GM19328 (cell line): Measurements from ENCODE around the gene DHCR7.

Source experiments
- ATAC-seq: cut with Tn5 transposase; IDR thresholded peaks from one replicate; pipeline ENCODE4 v1.9.1; 2021; ENCODE audit warnings: mild to moderate bottlenecking, moderate library complexity; ENCODE audit not compliant: unreplicated experiment

Gene DHCR7

GRCh38 chr11:71421392-71421950, 26.7 kb downstream of the DHCR7 start:
- no peak for ATAC-seq

- ATAC-seq: no peak
Measured at GRCh38 chr11:71420455-71421241, 27.5 kb downstream of the DHCR7 start.

GRCh38 chr11:71418643-71419042, 29.6 kb downstream of the DHCR7 start:
- ATAC-seq: peak; percentile 82

GRCh38 chr11:71414645-71415044, 33.5 kb downstream of the DHCR7 start:
- no peak for ATAC-seq

- no peak for ATAC-seq
Measured at GRCh38 chr11:71410363-71410966, 37.7 kb downstream of the DHCR7 start.

GRCh38 chr11:71408826-71409225, 39.4 kb downstream of the DHCR7 start:
- no peak for ATAC-seq

- ATAC-seq: no peak
Measured at GRCh38 chr11:71407356-71407755, 40.8 kb downstream of the DHCR7 start.

- ATAC-seq: no peak
Measured at GRCh38 chr11:71406681-71407080, 41.5 kb downstream of the DHCR7 start.

GRCh38 chr11:71404209-71404608, 44.0 kb downstream of the DHCR7 start:
- ATAC-seq: no peak

GRCh38 chr11:71402878-71403277, 45.3 kb downstream of the DHCR7 start:
- no peak for ATAC-seq

- ATAC-seq: no peak
Measured at GRCh38 chr11:71400216-71400615, 48.0 kb downstream of the DHCR7 start.

GRCh38 chr11:71399341-71399740, 48.9 kb downstream of the DHCR7 start:
- no peak for ATAC-seq

GRCh38 chr11:71397961-71398360, 50.2 kb downstream of the DHCR7 start:
- ATAC-seq: no peak

- no peak for ATAC-seq
Measured at GRCh38 chr11:71397331-71397860, 50.8 kb downstream of the DHCR7 start.

GRCh38 chr11:71396548-71397123, 51.6 kb downstream of the DHCR7 start:
- no peak for ATAC-seq

GRCh38 chr11:71395774-71396173, 52.4 kb downstream of the DHCR7 start:
- no peak for ATAC-seq

- no peak for ATAC-seq
Measured at GRCh38 chr11:71395263-71395560, 53.0 kb downstream of the DHCR7 start.

GRCh38 chr11:71393283-71393682, 54.9 kb downstream of the DHCR7 start:
- no peak for ATAC-seq

GRCh38 chr11:71391796-71392195, 56.4 kb downstream of the DHCR7 start:
- ATAC-seq: no peak

GRCh38 chr11:71391352-71391751, 56.8 kb downstream of the DHCR7 start:
- no peak for ATAC-seq

- no peak for ATAC-seq
Measured at GRCh38 chr11:71388637-71389235, 59.5 kb downstream of the DHCR7 start.
